ENCODE results near the gene FILIP1L. TPM values are rescaled to one million over a fixed set of nuclear protein-coding genes. Genes with fewer than 3 reads are reported as not detected.

FILIP1L gene
- total and polyA plus RNA-seq, 2 of the 13 experiments (the other 11 are each of a cell fraction or from before 2014, with no cell fraction given) = 8.1 to 187 TPM

GRCh38 chr3:99875929-99876841 lies 238.1 kb downstream of the FILIP1L start (continued):
- TF ChIP-seq MIER3 (CRISPR knock-in tag; IDR thresholded peaks at IDR 0.05; ENCODE audit: borderline replicate concordance) (no peak), MXD4 (CRISPR knock-in tag; IDR thresholded peaks at IDR 0.05) (peak; percentile 76; the same call in 1 of the 2 replicates), CBX2 (IDR thresholded peaks at IDR 0.05; ENCODE audit: low read depth, low read length) (no peak), CBX2 (CRISPR knock-in tag; IDR thresholded peaks at IDR 0.05; ENCODE audit: low read depth) (peak; percentile 63; the same call in 1 of the 2 replicates), ZC3H4 (CRISPR knock-in tag; IDR thresholded peaks at IDR 0.05; ENCODE audit: borderline replicate concordance) (no peak), NR2F6 (IDR thresholded peaks at IDR 0.05) (no peak), NR2F6 (CRISPR knock-in tag; IDR thresholded peaks at IDR 0.05) (no peak), NRL (CRISPR knock-in tag; IDR thresholded peaks at IDR 0.05; ENCODE audit: borderline replicate concordance) (no peak), MEIS2 (CRISPR knock-in tag; IDR thresholded peaks at IDR 0.05) (peak; percentile 90; the same call in 1 of the 2 replicates), ZMAT3 (CRISPR knock-in tag; conservative IDR thresholded peaks at IDR 0.05) (peak; percentile 80), ZSCAN21 (CRISPR knock-in tag; IDR thresholded peaks at IDR 0.05; ENCODE audit: borderline replicate concordance) (peak; percentile 92), ZNF354B (CRISPR knock-in tag; IDR thresholded peaks at IDR 0.05) (no peak), SYNCRIP (IDR thresholded peaks at IDR 0.05; ENCODE audit: insufficient read depth, low read depth, low read length) (no peak), POLR2AphosphoS5 (IDR thresholded peaks at IDR 0.05; ENCODE audit: low read depth, low read length) (peak; percentile 80), PHF20 (CRISPR knock-in tag; IDR thresholded peaks at IDR 0.05) (no peak), PHF21A (CRISPR knock-in tag; IDR thresholded peaks at IDR 0.05) (peak; percentile 81; the same call in 1 of the 2 replicates), SPEN (CRISPR knock-in tag; IDR thresholded peaks at IDR 0.05; ENCODE audit: low read depth) (peak; percentile 85), IRX3 (CRISPR knock-in tag; IDR thresholded peaks at IDR 0.05; ENCODE audit: borderline replicate concordance, low read depth) (no peak), ZNF225 (CRISPR knock-in tag; IDR thresholded peaks at IDR 0.05) (peak; percentile 79; the same call in 1 of the 2 replicates), ZFP82 (CRISPR knock-in tag; IDR thresholded peaks at IDR 0.05; ENCODE audit: borderline replicate concordance) (peak; percentile 34; the same call in 1 of the 2 replicates)
- TF ChIP-seq, protein P1, sequence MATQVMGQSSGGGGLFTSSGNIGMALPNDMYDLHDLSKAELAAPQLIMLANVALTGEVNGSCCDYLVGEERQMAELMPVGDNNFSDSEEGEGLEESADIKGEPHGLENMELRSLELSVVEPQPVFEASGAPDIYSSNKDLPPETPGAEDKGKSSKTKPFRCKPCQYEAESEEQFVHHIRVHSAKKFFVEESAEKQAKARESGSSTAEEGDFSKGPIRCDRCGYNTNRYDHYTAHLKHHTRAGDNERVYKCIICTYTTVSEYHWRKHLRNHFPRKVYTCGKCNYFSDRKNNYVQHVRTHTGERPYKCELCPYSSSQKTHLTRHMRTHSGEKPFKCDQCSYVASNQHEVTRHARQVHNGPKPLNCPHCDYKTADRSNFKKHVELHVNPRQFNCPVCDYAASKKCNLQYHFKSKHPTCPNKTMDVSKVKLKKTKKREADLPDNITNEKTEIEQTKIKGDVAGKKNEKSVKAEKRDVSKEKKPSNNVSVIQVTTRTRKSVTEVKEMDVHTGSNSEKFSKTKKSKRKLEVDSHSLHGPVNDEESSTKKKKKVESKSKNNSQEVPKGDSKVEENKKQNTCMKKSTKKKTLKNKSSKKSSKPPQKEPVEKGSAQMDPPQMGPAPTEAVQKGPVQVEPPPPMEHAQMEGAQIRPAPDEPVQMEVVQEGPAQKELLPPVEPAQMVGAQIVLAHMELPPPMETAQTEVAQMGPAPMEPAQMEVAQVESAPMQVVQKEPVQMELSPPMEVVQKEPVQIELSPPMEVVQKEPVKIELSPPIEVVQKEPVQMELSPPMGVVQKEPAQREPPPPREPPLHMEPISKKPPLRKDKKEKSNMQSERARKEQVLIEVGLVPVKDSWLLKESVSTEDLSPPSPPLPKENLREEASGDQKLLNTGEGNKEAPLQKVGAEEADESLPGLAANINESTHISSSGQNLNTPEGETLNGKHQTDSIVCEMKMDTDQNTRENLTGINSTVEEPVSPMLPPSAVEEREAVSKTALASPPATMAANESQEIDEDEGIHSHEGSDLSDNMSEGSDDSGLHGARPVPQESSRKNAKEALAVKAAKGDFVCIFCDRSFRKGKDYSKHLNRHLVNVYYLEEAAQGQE (IDR thresholded peaks at IDR 0.05; ENCODE audit: borderline replicate concordance in 1 of 2, low read depth in 1 of 2, low read length in 2 of 2) = peak in 1 of 2 experiments; percentile 83; a peak in 1 of 4 replicates
- TF ChIP-seq, protein P2, sequence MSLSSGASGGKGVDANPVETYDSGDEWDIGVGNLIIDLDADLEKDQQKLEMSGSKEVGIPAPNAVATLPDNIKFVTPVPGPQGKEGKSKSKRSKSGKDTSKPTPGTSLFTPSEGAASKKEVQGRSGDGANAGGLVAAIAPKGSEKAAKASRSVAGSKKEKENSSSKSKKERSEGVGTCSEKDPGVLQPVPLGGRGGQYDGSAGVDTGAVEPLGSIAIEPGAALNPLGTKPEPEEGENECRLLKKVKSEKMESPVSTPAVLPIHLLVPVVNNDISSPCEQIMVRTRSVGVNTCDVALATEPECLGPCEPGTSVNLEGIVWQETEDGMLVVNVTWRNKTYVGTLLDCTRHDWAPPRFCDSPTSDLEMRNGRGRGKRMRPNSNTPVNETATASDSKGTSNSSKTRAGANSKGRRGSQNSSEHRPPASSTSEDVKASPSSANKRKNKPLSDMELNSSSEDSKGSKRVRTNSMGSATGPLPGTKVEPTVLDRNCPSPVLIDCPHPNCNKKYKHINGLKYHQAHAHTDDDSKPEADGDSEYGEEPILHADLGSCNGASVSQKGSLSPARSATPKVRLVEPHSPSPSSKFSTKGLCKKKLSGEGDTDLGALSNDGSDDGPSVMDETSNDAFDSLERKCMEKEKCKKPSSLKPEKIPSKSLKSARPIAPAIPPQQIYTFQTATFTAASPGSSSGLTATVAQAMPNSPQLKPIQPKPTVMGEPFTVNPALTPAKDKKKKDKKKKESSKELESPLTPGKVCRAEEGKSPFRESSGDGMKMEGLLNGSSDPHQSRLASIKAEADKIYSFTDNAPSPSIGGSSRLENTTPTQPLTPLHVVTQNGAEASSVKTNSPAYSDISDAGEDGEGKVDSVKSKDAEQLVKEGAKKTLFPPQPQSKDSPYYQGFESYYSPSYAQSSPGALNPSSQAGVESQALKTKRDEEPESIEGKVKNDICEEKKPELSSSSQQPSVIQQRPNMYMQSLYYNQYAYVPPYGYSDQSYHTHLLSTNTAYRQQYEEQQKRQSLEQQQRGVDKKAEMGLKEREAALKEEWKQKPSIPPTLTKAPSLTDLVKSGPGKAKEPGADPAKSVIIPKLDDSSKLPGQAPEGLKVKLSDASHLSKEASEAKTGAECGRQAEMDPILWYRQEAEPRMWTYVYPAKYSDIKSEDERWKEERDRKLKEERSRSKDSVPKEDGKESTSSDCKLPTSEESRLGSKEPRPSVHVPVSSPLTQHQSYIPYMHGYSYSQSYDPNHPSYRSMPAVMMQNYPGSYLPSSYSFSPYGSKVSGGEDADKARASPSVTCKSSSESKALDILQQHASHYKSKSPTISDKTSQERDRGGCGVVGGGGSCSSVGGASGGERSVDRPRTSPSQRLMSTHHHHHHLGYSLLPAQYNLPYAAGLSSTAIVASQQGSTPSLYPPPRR (CRISPR knock-in tag; IDR thresholded peaks at IDR 0.05; ENCODE audit: borderline replicate concordance) = peak; percentile 62; the same call in 1 of the 2 replicates

All from HepG2 (cell line).